ENCODE measurements around the gene LLGL2.

LLGL2 gene

DNA sequence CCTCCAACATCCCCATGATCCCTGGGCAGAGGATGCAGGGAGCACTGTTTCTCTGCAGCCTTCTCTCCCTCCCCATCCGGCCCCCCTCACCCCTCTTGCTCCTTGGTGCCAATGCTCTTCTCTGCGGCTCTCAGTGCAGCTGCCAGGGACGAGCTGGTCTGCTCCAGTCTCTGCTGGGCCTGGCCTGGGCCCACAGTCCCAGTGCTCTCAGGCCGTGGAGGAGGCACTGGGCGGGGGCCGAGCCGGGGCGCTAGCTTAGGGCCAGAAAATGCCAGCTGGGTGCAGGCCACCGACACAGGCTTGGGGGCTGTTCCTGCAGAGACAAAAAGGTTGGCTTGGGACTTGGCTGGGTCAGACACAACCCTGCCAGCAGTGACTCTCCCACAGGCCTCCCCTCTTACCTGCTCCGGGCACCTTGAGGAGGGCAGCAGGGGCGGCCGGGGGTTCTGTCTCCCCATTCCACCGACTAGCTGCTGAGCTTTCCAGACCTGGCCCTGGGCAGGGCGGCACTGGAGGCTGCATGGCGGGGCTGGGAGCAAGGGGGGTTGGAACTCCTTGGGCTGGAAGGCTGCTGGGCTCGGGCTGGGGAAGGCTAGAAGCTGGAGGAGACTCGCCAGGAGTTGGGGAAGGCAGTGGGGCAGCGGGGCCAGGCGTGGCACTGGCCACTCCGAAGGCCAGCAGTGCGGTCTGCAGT is 24.0 kb upstream of the LLGL2 start:
- Histone ChIP-seq H3K36me3 (replicated peaks; ENCODE audit: low read depth, low read length) (no peaks in the 10 kb centered on the region), H3K4me2 (ENCODE audit: low read length) (no peak overlapping the region), H3K27me3 (ENCODE audit: low read depth, low read length) (no peaks in the 10 kb centered on the region), H3K9me3 (ENCODE audit: insufficient read depth, low read length) (no peaks in the 10 kb centered on the region), H2AFZ (ENCODE audit: low read depth, low read length) (no peak overlapping the region), H4K20me1 (ENCODE audit: insufficient read depth, low read length) (peaks cover 2% of the 10 kb centered on the region; the same call in 1 of the 2 replicates), H3K4me3 (ENCODE audit: low read length) (no peak overlapping the region), H3K27ac (ENCODE audit: low read length) (no peak overlapping the region), H3K79me2 (ENCODE audit: low read length) (no peaks in the 10 kb centered on the region), H3K9ac (ENCODE audit: low read length) (no peak overlapping the region), H3K4me1 (ENCODE audit: low read length) (no peaks in the 10 kb centered on the region)
- TF ChIP-seq, protein P1, sequence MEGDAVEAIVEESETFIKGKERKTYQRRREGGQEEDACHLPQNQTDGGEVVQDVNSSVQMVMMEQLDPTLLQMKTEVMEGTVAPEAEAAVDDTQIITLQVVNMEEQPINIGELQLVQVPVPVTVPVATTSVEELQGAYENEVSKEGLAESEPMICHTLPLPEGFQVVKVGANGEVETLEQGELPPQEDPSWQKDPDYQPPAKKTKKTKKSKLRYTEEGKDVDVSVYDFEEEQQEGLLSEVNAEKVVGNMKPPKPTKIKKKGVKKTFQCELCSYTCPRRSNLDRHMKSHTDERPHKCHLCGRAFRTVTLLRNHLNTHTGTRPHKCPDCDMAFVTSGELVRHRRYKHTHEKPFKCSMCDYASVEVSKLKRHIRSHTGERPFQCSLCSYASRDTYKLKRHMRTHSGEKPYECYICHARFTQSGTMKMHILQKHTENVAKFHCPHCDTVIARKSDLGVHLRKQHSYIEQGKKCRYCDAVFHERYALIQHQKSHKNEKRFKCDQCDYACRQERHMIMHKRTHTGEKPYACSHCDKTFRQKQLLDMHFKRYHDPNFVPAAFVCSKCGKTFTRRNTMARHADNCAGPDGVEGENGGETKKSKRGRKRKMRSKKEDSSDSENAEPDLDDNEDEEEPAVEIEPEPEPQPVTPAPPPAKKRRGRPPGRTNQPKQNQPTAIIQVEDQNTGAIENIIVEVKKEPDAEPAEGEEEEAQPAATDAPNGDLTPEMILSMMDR (IDR thresholded peaks at IDR 0.05; ENCODE audit: low read depth, low read length) = no peak
- no peak for TF ChIP-seq EZH2phosphoT487 (IDR thresholded peaks at IDR 0.05; ENCODE audit: low read depth)

DNA sequence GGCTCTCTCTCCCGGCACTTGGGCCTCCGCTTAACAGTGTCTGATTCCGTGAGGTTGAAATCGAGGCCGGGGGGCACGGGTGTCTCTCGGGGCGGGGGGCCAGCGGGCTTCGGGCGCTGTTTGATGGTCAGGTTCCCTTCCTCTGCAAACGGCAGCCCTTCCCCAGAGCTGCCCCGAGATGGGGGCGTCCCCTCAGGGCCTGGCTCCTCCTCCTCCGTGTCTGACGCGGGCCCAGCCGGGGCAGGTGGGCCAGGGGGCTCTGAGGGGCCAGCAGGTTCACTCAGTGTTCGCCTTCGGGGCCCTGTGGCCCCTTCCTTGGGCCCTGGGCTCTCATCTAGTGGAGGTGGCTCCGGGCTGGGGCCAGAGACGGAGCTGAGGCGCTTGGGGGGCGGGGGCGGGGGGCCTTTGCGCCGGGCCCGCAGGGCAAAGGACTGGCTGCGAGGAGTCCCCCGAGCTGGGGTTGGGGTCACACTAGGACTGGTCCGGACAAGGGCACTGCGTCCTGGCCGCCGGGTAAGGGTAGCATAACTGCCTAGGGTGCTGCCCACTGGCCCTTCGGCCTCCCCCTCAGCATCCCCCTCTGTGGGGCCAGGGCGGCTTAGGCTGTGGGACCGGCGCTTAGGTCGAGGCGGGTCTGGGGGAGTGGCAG is 23.3 kb upstream of the LLGL2 start:
- Histone ChIP-seq H3K9ac (ENCODE audit: low read length) (no peak overlapping the region), H3K36me3 (replicated peaks; ENCODE audit: low read depth, low read length) (no peaks in the 10 kb centered on the region), H3K9me3 (ENCODE audit: insufficient read depth, low read length) (no peaks in the 10 kb centered on the region), H3K27ac (ENCODE audit: low read length) (no peak overlapping the region), H3K79me2 (ENCODE audit: low read length) (no peaks in the 10 kb centered on the region), H4K20me1 (ENCODE audit: insufficient read depth, low read length) (peaks cover 2% of the 10 kb centered on the region; the same call in 1 of the 2 replicates), H2AFZ (ENCODE audit: low read depth, low read length) (no peak overlapping the region), H3K27me3 (ENCODE audit: low read depth, low read length) (no peaks in the 10 kb centered on the region), H3K4me3 (ENCODE audit: low read length) (no peak overlapping the region), H3K4me2 (ENCODE audit: low read length) (no peak overlapping the region), H3K4me1 (ENCODE audit: low read length) (no peaks in the 10 kb centered on the region)
- TF ChIP-seq, protein P1 (IDR thresholded peaks at IDR 0.05; ENCODE audit: low read depth, low read length) = no peak
- TF ChIP-seq EZH2phosphoT487 (IDR thresholded peaks at IDR 0.05; ENCODE audit: low read depth) = no peak

DNA sequence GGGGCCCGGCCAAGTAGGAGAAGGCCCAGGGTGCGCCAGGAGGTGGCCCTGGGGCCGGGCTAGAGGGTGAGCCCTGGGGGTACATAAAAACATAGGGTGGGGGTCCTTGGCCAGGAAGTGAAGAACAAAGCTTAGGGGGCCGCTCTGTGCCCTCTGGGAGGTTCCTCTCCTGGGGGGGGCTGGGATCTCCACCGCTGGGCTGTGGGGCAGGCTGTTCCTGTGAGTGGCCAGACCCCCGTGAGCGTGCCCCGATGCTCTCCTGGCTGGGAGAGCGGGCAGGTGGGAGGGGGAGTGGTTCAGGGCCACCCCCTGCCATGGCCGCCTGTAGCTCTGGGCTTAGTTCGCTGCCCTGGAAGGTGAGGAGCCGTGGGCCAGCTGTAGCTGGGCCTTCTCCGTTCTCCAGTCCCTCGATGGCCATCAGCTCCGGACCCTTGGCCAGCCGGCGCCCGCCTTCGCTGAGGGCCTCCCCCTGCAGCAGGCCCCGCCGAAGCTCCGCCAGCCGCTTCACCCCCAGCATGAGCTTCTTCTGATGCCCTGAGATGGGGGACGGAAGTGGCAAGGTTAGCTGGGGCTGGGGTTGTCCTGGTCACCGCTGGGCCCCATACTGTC is 22.7 kb upstream of the LLGL2 start:
- no peaks in the 10 kb centered on the region for H3K9me3 ChIP-seq (ENCODE audit: insufficient read depth, low read length)
- no peak overlapping the region for H3K4me2 ChIP-seq (ENCODE audit: low read length)
- H2AFZ ChIP-seq (ENCODE audit: low read depth, low read length) = no peak overlapping the region
- H3K79me2 ChIP-seq (ENCODE audit: low read length) = no peaks in the 10 kb centered on the region
- no peaks in the 10 kb centered on the region for H3K4me1 ChIP-seq (ENCODE audit: low read length)
- H3K36me3 ChIP-seq (replicated peaks; ENCODE audit: low read depth, low read length) = no peaks in the 10 kb centered on the region
- peaks cover 2% of the 10 kb centered on the region; the same call in 1 of the 2 replicates for H4K20me1 ChIP-seq (ENCODE audit: insufficient read depth, low read length)
- H3K27ac ChIP-seq (ENCODE audit: low read length) = no peak overlapping the region
- TF ChIP-seq EZH2phosphoT487 (IDR thresholded peaks at IDR 0.05; ENCODE audit: low read depth) = no peak
- TF ChIP-seq, protein P1 (IDR thresholded peaks at IDR 0.05; ENCODE audit: low read depth, low read length) = no peak
- H3K27me3 ChIP-seq (ENCODE audit: low read depth, low read length) = no peaks in the 10 kb centered on the region
- H3K9ac ChIP-seq (ENCODE audit: low read length) = no peak overlapping the region
- H3K4me3 ChIP-seq (ENCODE audit: low read length) = no peak overlapping the region

DNA sequence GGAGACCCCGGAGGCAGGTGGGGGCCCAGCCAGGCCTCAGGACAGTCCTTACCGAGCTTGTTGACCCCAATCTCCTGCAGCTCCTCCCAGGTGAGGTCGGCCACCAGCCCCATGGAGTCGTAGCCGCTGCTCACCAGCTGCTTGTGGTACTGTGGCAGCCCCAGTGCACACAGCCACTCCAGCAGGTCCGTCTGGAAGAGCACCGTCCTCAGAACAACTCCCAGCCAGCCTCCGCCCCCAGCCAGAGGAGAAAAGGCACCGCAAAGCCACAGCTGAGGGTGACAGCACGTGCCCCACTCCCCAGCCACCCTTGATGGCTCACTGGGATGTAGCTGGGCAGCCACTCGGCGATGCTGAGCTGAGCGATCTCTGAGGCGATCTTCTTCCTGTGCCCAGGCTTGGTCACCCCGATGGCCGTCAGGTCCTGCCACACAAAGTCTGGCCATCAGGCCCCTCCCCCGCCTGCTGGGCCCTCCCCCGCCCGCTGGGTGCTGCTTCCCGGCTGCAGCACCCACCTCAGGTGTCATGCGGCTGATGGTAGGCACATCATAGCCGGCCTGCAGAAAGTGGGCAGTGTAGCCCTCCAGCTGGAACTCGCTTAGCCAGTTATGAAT is 22.1 kb upstream of the LLGL2 start:
- H3K4me1 ChIP-seq (ENCODE audit: low read length) = no peaks in the 10 kb centered on the region
- H2AFZ ChIP-seq (ENCODE audit: low read depth, low read length) = no peak overlapping the region
- H3K9me3 ChIP-seq (ENCODE audit: insufficient read depth, low read length) = no peaks in the 10 kb centered on the region
- no peak overlapping the region for H3K27ac ChIP-seq (ENCODE audit: low read length)
- no peak for TF ChIP-seq EZH2phosphoT487 (IDR thresholded peaks at IDR 0.05; ENCODE audit: low read depth)
- TF ChIP-seq, protein P1 (IDR thresholded peaks at IDR 0.05; ENCODE audit: low read depth, low read length) = no peak
- H3K27me3 ChIP-seq (ENCODE audit: low read depth, low read length) = no peaks in the 10 kb centered on the region
- H3K4me2 ChIP-seq (ENCODE audit: low read length) = no peak overlapping the region
- no peaks in the 10 kb centered on the region for H3K79me2 ChIP-seq (ENCODE audit: low read length)
- H3K9ac ChIP-seq (ENCODE audit: low read length) = no peak overlapping the region
- peaks cover 2% of the 10 kb centered on the region; the same call in 1 of the 2 replicates for H4K20me1 ChIP-seq (ENCODE audit: insufficient read depth, low read length)
- no peak overlapping the region for H3K4me3 ChIP-seq (ENCODE audit: low read length)
- H3K36me3 ChIP-seq (replicated peaks; ENCODE audit: low read depth, low read length) = no peaks in the 10 kb centered on the region

All from OCI-LY3 (cell line).